GM12873 (cell line): Measurements from ENCODE around the gene TNKS2.

Source experiments
- TF ChIP-seq, protein P1 (sequence below): IDR thresholded peaks from 2 replicates; pipeline ENCODE4 v1.5.1; 2012; ENCODE audit warnings: low read depth, mild to moderate bottlenecking, moderate library complexity, low read length, control low read depth; ENCODE audit not compliant: insufficient read depth; ENCODE audit errors: missing control alignments

TNKS2 gene

DNA sequence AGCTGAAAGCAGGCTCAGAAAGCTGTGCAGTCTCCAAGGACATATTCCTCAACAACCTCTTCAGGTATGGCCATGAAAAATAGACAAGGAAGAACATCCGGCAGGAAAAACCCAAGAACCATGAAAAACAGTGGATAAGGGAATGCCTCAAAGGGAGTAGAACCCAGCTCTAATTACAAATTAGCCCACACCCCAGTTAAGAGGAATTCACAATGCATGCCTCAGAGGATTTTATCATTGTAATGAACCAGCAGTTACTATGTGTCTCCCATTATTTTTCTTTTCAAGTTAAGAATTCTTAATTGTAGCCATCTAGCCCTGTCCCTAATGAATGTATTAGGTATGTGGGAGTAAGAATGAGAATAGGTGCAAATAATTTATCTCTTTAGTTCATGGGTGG is 19.7 kb upstream of the TNKS2 start:
- TF ChIP-seq, protein P1, sequence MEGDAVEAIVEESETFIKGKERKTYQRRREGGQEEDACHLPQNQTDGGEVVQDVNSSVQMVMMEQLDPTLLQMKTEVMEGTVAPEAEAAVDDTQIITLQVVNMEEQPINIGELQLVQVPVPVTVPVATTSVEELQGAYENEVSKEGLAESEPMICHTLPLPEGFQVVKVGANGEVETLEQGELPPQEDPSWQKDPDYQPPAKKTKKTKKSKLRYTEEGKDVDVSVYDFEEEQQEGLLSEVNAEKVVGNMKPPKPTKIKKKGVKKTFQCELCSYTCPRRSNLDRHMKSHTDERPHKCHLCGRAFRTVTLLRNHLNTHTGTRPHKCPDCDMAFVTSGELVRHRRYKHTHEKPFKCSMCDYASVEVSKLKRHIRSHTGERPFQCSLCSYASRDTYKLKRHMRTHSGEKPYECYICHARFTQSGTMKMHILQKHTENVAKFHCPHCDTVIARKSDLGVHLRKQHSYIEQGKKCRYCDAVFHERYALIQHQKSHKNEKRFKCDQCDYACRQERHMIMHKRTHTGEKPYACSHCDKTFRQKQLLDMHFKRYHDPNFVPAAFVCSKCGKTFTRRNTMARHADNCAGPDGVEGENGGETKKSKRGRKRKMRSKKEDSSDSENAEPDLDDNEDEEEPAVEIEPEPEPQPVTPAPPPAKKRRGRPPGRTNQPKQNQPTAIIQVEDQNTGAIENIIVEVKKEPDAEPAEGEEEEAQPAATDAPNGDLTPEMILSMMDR, result no peak

DNA sequence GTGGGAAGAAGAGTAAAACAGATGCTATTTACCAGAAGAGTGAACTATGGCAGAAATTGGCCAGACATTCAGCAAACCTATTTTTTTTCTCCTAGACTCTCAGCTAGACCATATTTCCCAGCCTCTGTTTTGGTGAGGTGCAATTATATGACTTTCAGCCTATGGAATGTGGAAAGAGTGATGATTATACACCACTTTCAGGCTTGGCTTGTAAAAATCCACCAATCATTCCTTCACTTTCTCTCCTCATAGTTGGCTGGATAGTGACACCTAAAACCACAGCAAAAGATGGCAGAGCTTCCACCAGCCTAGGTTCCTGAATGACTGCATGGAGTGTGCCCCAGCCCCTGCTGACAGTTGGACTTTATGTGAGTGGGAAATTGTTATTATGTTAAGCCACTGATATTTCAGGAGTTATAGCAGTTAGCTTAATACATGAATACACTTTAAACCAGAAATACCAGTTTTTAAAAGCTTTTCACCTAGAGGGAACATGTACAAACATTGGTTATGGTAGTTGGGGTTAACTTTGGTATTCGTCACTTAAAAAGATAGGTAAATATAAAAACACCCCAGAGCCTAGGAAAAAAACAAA is 19.1 kb upstream of the TNKS2 start:
- TF ChIP-seq, protein P1, result no peak

DNA sequence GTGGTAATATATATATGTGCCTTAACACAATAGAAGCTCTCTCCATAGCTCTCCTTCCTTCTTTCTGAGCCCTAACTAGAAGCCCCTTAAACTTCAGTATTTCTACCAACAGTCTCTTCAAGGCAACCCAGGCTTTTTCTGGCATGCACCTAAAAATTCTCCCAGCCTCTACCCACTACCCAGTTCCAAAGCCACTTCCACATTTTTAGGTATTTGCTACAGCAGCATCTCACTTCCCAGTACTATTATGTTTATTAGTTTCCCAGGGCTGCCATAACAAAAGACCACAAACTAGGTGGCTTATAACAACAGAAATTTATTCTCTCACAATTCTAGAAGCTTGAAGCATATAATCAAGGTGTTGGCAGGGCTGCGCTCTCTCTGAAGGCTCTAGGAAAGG is 15.7 kb upstream of the TNKS2 start:
- TF ChIP-seq, protein P1, result no peak

DNA sequence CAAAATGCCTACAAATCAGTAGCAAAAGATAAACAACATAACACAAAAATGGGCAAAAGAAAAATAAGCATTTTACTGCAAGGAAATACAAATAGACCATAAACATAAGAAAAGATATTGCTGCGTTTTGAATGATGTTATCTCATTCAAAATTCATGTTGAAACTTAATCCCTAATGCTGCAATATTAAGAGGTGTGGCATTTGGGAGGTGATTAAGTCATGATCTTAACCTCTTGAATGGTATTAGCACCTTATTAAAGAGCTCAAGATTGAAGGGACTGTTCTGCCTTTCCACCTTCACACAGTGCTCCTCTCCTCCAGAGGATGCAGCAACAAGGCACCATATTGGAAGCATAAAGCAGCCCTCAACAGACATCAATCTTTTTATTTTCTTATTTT is 12.4 kb upstream of the TNKS2 start:
- TF ChIP-seq, protein P1, result no peak

DNA sequence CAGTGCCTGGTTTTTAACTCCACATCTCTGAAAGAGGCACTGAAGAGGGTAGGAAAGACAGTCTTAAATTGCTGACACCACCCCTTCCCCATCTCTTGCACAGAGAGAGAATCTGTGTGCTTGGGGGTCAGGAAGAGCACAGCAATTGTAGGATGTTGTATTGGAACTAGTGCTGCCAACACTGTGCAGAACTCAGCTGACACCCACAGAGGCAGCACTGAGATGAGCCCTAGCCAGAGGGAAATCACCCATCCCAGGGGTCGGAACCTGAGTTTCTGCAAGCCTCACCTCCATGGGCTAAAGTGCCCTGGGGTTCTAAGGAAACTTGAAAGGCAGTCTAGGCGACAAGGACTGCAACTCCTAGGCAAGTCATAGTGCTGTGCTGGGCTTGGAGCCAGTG is 11.0 kb upstream of the TNKS2 start:
- TF ChIP-seq, protein P1, result no peak

DNA sequence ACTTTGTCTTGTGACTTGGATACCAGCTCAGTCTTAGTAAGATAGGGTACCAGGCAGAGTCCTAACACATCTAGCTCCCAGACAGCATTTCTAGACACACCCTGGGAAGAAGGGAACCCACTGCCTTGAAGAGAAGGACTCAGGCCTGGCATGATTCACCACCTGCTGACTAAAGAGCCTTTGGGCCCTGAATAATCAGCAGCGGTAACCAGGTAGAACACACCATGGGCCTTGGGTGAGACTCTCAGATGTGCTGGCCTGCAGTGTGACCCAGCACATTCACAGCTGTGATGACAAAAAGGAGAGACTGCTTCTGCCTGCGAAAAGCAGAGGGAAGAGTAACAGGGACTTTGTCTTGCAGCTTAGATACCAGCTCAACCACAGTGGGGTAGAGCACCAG is 10.4 kb upstream of the TNKS2 start:
- TF ChIP-seq, protein P1, result no peak

DNA sequence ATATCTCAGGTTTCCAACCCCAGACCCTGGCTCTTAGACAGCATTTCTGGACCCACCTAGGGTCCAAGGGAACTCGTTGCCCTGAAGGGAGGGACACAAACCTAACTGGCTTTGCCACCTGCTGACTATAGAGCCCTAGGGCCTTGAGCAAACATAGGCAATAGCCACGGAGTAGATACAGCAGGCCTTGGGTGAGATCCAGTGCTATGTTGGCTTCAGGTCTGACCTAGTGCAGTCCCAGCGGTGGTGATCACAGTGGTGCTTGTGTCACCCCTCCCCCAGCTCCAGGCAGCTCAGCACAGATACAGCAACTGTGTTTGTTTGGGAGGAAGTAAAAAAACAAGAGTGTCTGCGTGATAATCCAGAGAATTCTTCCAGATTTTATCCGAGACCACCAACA is 9.7 kb upstream of the TNKS2 start:
- TF ChIP-seq, protein P1, result no peak
